GM12872 (cell line): ENCODE results near the gene TLR9.

Source experiments
- CTCF ChIP-seq: IDR thresholded peaks from 3 replicates; pipeline ENCODE4 v1.5.1; 2011; ENCODE audit warnings: low read depth, mild to moderate bottlenecking, low read length, moderate library complexity; ENCODE audit not compliant: insufficient read depth

Gene TLR9

GRCh38 chr3:52197842-52198625 lies 27.4 kb downstream of the TLR9 start, which contains the start of gene ALAS1:
ALAS1 (plus strand) TSS chr3:52198160; CDS start chr3:52199242, 1,082 bp downstream.
- no peak for TF ChIP-seq CTCF

- TF ChIP-seq CTCF: no peak
Observed at GRCh38 chr3:52197499-52197841, 28.0 kb downstream of the TLR9 start.

- TF ChIP-seq CTCF: no peak
Observed at GRCh38 chr3:52196977-52197376, 28.5 kb downstream of the TLR9 start.

- no peak for TF ChIP-seq CTCF
Observed at GRCh38 chr3:52195823-52196331, 29.6 kb downstream of the TLR9 start.

GRCh38 chr3:52195291-52195597 lies 30.2 kb downstream of the TLR9 start:
- TF ChIP-seq CTCF: no peak

GRCh38 chr3:52194485-52195290 lies 30.8 kb downstream of the TLR9 start:
- no peak for TF ChIP-seq CTCF

- TF ChIP-seq CTCF: no peak
Observed at GRCh38 chr3:52193065-52193464, 32.4 kb downstream of the TLR9 start.
